GM12874 (cell line): ENCODE data around the gene CFAP299.

Source experiments
- CTCF ChIP-seq: IDR thresholded peaks from 2 replicates; pipeline ENCODE4 v1.5.1; 2011; ENCODE audit warnings: low read depth, mild to moderate bottlenecking, control low read depth, low read length, moderate library complexity; ENCODE audit not compliant: insufficient read depth

CFAP299 gene

DNA sequence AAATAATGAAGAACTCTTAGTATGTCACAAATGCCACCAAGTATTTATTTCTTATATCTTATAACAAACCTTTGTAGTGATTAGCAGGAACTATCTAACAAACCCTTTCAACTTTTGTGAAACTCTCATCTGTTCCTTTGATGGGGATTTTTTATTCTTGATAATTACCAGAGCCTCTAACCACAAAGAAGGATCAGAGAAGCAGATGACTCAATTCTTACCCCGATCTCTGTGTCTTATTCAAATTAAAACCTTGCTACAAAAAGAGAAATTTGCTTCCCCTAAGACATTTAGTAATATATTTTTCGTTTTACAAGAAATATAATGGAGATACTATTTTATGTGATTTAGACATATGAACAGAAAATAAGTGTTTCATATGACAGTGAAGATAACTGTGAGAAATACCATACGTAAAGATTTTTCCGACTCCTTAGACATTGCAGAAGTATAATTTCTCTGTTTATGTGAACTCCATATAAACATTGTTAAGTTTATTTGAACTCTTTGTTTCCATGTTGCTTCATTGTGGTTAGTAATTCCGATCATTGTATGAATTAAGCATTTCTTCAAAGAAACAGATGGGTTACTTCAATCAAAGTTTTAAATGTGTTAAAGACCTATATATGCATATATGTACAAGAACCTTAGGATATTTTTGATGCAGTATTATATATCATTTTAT, 205.4 kb downstream of the CFAP299 start:
- no peak for TF ChIP-seq CTCF

- TF ChIP-seq CTCF, result no peak
Observed at GRCh38 chr4:80542747-80543146, 207.2 kb downstream of the CFAP299 start.

GRCh38 chr4:80560337-80560736, 224.8 kb downstream of the CFAP299 start:
- TF ChIP-seq CTCF, result no peak

DNA sequence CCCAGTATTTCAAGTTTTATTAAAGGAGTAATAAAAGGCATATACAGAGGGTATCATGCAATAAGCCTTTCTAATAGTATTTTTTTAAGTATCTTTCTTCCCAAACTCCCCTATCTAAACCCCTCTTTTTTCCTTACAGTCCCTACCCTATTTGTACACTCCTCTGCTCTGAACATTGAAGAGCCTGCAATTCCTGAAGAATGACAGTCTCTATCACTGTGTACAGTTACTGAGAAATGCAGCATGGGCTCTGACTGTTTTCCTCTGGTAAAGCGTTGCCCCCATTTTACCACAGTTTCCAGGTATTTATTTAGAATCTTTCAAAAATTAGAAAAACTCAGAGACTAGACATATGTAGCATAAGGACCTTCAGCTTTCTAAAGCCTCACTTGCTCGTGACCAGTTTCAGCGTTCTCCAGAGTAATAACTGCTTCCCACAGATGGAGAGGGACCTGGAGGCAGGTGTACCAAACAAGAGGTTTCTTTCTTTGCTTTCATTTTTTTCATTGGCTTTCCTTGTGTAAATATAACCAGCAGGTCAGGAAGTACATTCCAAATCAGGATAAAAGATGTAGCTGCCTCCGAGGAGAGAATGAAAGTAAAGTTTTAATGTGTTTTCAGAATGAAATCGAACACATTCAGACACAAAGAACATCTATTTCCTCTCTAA, 230.8 kb downstream of the CFAP299 start:
- no peak for TF ChIP-seq CTCF

DNA sequence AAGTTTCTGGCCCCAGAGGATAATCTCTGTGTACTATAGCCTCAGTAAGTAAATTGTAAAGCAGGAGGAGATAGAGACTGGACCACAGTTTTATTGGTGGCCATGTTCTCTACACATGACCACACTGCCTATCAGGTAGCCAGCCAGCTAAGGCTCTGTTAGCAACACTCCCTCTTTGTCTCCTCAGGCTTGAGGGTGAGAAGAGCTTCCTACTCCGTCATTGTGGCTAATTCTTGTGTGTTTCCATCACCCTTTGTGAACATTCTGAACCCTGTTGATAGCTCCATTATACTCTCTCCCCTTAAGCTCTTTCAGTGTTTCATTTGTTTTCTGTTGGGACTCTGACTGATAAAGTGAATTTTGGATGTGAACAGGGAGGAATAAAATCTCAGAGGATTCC, 233.4 kb downstream of the CFAP299 start:
- TF ChIP-seq CTCF, result no peak

DNA sequence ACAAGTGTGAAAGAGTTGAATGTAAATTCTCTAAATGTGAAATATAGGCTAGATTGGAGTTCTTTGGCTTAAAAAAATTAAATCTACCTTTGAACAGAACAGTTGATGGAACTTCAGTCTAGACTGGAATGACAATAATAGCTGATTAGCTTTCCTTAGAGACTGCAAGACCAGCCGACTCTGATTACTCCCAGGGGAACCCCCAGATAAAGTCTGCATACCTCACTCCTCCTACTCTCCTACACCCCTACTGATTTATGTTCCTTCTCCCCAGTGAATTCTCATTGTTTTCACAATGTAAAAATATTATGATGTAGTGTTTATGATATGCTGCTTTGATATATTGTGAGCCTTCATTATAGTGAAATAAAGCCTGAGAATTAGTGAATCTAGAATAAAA, 241.3 kb downstream of the CFAP299 start:
- TF ChIP-seq CTCF, result no peak

- TF ChIP-seq CTCF, result no peak
Observed at GRCh38 chr4:80578001-80578400, 242.5 kb downstream of the CFAP299 start.
